22Rv1 (cell line): ENCODE results near the gene ASCC1.

Source experiments
- CTCF ChIP-seq: fragments of 450-650 bp; IDR thresholded peaks from 2 replicates; pipeline ENCODE4 v1.5.1; 2017; ENCODE audit warnings: mild to moderate bottlenecking
- ZFX ChIP-seq: fragments of 450-650 bp; IDR thresholded peaks from 2 replicates; pipeline ENCODE4 v1.6.1; 2017; ENCODE audit warnings: antibody characterized with exemption, borderline replicate concordance

- TF ChIP-seq CTCF, result no peak
- TF ChIP-seq ZFX, result no peak
Observed at GRCh38 chr10:72218726-72219125, 2.6 kb upstream of the ASCC1 start.
